NCI-H146 treated with DMSO at 0.1 percent for 48 hours (cell line): ENCODE measurements around the gene CPEB2.
A peak's percentile ranks its signal among the peaks of the same experiment; 100 is the strongest.
"Not testable (repeated sequence)": the region's sequence is repeated elsewhere in the genome, so short reads cannot be mapped to it uniquely, and the experiment has no call there.

ENCODE experiments used
- DNase-seq: peaks from one replicate; lab custom pipeline; 2025; ENCODE audit not compliant: unreplicated experiment; lab: John Stamatoyannopoulos, UW

The CPEB2 gene

DNA sequence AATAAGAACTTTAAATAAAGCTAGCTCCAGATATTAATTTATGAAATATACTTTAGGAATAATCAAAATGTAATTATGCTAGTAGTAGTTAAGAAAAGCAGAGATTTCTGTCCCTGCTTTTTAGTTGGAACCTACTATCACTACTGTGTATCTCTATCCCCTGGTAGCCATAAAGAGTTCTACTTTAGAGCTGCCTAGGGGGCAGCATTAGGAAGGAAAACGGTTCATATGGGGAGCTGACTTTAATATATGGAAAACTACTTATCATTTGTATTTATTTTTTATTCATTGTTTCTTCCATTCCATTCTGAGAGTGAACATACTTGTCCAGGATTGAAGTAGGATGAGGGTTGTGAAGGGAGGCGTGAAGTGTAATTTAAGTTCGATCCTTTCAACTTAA lies 40.9 kb downstream of the CPEB2 start:
- DNase-seq: no peak

DNA sequence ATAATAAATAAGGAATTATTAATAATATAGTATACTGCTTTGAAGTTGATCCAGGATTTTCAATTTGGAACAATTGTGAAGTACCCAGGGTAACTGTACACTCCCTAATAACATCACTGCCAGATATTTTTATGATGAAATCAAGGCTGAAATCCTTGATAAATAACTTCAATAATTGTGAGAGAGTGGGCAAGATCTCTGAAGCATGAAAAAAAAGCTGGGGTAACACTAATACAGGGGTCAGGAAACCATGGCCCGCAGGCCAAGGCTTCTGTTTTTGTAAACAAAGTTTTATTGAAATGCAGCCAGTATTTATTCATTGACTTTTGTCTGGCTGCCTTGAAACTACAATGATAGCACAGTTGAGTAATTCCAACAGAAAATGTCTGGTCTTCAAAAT lies 41.6 kb downstream of the CPEB2 start:
- DNase-seq: no peak

DNA sequence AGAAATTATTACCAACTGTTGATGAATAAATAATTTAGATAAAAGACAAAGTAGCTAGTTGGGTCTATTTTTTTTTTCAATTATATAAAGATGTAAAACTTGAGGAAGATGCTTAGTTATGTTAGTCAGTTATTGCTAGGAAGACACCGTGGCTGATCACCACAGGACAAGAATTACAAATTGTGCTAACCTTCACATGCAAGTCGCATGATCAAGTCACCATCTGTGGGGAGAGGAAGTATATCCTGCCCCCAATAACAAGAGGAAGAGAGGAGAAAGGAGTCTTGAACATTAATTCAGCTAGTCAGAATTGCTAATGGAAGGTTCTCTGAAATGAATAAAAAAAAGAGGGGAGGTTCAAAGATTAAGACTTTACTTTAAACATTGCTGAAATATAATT lies 52.3 kb downstream of the CPEB2 start:
- no peak for DNase-seq

DNA sequence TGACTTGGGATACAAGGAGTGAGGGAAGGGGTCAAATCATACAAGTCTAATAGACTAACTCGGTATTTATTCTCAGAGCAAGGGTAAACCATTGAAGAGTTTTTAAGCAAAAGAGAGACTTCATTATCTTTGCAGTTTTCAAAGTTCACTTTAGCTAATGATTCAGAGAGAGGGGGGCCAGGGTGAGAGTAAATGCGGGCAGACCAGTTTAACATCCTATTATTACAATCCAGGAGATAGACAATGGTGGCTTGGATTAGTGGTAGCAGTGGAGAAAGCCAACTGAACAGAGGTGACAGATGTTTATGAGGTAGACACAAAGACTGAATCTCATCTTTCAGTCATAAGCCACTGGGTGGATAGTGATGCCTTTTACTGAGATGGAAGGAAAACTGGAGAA lies 57.9 kb downstream of the CPEB2 start:
- no peak for DNase-seq

DNA sequence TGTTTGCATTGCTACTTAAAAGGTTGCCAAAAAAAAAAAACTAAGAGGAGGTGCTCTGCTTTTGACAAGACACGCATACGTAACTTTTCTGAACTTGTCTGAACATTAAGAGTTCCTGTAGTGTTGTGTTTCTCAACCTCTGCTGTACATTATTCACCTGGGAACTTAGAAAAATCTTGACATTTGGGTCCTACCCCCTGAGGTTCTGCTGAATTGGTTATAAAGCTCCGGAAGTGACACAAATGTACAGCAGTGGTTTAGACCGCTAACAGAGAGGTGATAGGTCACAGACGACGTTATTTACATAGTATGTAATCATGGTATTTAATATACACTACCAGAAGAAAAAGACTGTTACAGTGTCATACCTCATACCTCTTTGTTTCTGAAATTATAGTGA lies 61.1 kb downstream of the CPEB2 start:
- DNase-seq: peak; percentile 72

DNA sequence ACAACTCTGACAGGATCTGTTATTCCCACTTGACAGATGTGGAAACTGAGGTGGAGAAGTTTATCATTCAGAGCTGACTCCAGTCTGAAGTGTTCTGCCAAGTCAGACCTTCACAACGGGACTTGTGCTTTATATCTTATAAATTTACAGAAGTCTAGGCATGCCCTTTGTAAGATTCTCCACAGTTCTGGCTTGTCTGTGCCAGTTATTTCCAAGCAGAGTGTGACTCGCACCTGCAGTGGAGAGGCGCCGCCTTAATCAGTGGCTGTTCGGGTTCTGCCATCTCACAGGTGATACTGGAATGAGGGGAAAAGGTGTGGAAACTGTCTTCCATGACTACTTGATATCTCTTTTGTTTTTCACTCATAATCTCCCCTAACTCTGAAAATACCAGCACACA lies 63.2 kb downstream of the CPEB2 start:
- no peak for DNase-seq

DNA sequence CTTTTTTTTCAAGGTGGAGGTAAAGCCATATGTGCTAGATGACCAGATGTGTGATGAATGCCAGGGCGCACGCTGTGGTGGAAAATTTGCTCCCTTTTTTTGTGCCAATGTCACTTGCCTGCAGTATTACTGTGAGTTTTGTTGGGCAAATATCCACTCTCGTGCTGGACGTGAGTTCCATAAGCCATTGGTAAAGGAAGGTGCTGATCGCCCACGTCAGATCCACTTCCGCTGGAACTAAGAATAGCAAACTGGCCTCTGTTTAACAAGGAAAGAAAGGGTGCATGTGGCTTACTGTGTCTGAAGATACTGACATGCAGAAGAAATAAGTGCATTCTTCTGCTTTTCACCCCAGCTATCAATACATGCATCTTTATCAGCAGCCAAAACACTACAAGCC lies 63.9 kb downstream of the CPEB2 start:
- DNase-seq: no peak

DNA sequence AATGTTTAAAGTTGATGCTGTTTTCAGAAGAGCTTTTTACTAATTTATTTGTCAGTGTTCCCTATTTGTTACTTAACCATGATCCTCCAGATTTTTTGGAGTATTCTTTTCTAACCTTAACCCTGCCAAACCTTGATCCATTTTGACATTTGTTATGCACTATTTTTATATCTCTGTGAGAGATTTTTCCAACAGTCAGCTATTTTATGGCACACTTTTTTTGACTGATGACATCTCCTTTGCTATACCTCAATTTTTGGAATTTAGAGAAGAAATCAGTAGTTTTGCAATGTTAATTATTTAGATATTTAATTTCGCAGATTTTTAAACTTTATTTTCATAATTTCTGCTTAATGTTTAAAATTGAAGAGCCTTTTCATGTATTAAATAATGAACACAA lies 66.0 kb downstream of the CPEB2 start:
- DNase-seq: no peak

DNA sequence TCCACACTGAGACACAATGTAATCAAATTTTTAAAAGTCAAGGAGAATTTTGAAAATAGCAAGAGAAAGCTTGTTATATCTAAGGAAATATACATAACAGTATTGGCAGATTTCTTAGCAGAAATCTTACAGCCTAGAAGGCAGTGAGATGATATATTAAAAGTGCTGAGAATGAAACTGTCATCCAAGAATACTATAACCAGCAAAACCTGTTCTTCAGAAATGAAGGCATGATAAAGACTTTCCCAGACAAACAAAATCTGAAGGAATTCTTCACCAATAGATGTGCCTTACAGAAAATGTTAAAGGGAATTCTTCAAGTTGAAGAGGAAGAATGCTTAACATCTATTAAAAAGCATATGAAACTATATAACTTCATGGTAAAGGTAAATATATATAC lies 73.6 kb downstream of the CPEB2 start:
- DNase-seq: no peak

DNA sequence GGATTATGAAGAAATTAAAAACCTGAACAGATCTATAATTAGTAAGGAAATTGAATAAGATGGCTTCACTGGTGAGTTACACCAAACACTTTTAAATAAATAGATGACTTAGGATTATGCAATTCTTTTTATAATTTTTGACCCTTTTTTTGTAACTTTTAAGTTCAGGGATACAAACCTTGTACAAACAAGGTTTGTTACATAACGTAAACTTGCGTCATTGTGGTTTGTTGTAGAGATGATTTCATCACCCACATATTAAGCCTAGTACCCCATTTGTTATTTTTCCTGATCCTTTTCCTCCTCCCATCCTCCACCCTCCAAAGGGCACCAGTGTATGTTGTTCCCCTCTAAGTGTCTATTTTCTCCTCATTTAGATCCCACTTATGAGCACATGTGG lies 75.7 kb downstream of the CPEB2 start:
- DNase-seq: no peak

DNA sequence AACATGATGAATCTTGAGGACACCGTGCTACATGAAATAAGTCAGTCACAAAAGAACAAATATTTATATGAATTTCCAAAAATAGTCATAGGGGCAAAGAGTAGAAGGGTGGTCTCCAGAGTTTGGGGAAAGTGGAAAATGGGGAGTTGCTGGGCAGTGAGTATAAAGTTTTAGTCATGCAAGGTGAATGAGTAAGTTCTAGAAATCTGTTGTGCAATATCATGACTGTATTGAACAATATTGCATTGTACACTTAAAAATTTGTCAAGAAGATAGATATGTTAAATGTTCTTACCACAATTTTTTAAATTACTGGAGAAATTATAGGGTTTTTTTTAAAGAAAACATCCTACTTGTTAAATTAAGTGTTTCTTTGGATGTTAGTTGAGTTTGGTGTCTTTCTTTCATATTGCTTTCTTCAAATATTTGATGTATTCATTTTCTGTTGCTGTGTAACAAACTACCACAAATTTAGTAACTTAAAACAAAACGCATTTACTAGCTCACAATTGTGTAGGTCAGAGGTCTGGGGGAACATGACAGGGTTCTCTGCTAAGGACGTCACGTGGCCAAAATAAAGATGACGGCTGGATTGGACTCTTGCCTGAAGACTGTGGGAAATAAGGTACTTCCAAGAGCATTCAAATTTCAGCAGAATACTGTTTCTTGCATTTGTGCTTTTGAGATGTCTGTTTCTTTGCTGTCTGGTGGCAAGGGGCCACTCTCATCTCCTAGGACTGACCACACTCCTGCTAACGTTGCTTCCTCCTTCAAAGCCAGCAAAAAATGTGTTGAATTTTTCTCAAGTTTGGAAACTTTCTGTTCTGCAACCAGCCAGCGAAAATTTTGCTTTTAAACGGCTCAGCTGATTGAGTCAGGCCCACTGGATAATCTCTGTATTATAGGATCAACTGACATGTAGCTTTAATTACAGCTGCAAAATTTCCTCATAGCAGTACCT lies 76.7 kb downstream of the CPEB2 start:
- no peak for DNase-seq

DNA sequence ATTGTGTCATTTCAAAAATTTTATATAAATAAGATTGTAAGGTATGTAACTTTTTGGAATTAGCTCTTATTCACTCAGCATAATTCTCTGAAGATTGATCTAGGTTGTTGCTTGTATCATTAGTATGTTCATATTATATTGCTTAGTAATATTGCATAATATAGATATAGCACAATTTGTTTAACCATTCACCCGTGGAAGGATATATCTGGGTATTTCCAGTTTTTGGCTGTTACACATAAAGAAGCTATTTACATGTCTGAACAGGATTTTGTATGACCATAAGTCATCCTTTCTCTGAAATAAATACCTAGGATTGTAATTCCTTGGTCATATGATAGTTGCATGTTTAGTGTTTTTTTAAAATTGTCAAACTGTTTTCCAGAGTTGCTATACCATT lies 82.5 kb downstream of the CPEB2 start:
- DNase-seq: no peak

DNA sequence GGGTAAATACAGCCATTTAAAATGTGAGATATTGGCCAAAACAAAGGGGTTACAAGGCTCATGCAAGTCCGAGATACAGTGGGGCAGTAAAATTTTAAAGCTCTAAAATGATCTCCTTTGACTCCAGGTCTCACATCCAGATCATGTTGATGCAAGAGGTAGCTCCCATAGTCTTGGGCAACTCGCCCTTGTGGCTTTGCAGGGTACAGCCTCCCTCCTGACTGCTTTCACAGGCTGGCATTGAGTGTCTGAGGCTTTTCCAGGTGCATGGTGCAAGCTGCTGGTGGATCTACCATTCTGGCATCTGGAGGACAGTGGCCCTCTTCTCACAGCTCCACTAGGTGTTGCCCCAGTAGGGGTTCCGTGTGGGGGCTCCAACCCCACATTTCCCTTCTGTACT lies 83.5 kb downstream of the CPEB2 start:
- DNase-seq: not testable (repeated sequence)

DNA sequence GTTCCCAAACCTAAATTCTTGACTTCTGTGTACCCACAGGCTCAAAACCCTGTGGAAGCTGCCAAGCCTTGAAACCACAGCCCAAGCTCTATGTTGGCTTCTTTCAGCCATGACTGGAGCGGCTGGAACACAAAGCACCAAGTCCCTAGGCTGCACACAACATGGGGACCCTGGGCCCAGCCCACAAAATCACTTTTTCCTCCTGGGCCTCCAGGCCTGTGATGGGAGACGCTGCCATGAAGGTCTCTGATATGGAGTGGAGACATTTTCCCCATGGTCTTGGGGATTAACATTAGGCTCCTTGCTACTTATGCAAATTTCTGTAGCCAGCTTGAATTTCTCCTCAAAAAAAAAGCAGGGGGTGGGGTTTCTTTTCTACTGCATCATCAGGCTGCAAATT lies 84.0 kb downstream of the CPEB2 start:
- DNase-seq: not testable (repeated sequence)

DNA sequence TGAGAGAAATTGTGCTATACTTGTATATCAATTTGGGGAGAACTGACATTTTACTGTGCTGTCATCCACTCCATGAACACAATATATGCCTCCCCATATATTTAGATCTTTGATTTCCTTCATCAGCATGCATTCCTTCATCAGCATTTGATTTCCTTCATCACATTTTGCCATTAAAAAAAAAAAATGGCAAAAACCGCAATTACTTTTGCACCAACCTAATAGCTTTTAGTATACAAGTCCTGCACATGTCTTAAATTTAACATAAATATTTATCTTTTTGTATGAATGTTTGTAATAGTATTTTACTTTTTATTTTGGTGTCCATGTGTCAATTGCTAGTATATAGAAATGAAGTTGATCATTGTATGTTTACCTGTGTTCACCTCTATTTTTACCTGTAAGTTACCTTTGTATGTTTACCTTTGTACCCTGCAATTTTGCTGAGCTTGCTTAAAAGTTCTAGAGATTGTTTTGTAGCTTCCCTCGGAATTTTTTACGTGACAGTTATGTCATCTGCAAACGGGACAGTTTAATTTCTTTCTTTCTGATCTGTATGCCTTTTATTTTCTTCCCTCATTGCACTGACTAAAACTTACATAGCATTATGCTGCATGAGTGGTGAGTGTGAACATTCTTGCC lies 86.2 kb downstream of the CPEB2 start:
- no peak for DNase-seq

DNA sequence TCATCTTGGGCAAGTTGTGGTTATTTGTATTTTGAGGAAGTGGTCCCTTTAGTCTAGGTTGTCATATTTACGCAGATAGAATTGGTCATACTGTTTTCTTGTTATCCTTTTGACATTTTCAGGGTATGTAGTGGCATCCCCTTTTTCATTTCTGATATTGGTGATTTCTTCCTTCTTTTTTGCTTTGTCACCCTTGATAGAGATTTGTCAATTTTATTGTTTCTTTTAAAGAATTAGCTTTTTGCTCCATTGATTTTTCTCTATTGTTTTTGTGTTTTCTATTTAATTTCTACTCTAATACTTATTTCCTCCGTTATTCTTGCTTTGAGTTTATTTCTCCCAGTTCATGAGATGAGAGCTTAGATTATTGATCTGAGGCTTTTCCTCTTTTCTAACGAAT lies 87.7 kb downstream of the CPEB2 start:
- DNase-seq: no peak

DNA sequence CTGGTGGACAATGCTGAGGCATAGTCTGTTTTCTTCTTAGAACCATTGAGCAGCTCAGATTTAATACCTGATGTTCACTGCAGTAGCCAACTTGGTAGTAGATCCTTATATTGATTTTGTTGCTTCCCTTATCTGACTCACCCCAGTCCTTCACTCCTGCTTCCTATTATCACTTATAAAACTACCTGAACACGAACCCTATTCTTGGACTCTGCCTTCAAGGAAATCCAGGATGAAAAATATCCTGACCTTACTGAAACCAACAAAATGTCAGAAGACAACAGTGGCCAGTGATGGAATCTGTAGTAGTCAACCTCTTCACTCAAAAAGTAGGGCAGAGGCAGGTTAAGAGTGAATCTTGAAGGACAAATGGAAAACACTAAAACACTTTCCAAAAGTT lies 98.1 kb downstream of the CPEB2 start:
- DNase-seq: no peak

DNA sequence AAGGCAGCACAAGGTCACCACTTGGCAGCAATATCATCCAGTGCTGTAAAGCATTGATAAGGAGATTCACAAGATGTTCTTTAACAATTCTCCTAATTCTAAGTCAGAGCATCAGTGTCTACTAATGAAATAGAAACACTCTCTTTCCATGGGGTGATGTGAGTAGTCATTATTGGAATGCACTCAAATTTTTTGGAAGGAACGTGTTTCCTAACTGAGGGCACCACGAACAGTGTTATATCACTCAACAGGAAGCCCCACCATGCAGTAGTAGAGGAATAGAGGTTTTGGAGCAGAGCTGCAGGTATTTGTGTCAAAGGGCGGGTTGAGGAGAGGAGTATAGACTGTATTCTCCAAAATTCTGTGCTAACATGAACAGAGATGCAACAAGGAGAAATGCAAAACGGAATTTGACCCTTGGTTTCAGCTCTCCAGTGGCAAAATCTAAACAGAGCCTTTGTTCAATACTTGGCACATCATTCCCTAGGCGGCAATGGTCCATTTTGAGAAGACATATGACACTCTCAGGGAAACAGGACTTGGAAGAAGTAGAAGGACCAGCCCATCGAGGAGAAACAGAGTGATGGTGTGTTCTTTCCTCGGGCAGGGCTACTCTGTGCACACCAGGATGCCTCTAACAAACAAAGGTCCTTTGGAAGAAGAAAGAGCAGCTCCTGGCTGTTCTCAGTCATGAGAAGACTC lies 98.9 kb downstream of the CPEB2 start:
- no peak for DNase-seq

DNA sequence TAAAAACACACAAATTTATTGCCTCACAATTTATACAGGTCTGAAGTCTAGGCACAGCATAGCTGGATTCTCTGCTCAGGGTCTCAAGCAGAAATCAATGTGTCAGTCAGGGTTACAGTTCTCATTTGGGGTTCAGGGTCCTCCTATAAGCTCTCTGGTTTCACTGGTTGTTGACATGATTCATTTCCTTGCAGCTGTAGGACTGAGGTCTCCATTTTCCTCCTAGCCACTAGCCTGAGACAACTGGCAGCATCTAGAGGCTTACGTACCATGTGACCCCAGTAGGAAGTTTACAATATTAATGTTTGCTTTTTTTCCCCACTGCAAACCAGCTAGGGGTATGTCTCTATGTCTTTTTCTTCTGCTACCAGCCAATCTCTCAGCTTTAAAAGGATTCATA lies 102.5 kb downstream of the CPEB2 start:
- DNase-seq: no peak

DNA sequence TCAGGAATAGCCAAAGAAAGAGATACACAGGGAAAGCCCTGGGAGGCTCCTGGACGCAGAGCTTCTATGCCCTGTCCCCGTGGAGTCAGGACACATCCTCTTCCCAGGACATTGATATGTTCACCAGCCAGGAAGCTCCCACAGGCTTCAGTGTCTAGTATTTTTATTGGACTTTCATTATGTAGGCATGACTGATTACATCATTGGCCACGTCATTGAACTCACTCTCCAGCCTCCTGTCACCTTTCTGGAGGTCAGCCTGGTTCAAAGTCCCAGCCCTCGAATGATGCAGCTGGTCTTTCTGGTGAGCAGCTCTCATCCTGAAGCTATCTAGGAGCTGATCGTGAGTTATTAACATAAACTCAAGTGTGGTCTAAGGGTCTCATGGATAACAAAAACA lies 104.1 kb downstream of the CPEB2 start:
- no peak for DNase-seq

DNA sequence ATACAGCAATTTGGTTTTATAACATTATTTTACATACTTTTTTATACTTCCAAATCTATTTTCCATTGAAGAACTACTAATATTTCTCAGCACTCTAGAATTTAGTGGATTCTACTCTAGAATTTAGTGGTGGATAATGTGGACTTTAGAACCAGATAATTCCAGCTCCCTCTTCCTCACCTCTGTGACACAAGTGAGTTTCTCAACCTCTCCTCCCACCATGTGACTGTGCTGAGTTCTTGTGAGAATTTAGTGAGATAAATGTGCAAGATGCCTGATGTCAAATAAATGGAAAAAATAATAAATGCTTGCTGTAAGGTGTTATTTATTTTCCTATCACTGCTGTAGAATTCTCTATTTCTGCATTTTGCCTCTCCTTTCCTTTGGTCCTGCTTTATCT lies 107.3 kb downstream of the CPEB2 start:
- DNase-seq: no peak

DNA sequence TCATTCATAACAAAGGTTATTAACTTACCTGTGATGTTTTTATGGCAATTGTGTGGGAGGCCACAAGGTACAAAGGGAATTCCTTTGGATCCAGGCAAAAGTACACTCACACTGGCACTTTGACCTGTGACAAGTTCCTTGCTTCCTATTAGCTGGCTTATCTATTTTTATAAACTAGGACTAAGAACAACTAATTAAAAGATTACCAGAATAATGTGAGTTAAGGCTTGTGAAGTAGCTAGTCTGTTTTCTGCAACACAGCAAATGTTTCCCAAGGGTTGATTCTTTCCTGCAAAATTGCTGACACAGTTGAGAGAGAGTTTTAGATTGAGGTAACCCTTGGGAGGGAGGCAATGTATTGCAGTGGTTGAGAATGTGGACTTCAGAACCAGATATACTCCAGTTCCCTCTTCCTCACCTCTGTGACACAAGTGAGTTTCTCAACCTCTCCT lies 107.9 kb downstream of the CPEB2 start:
- DNase-seq: no peak
